Amniotic epithelial cell (primary cell): Measurements from ENCODE around the gene CPXM2.

ENCODE experiments used
- DNase-seq: peaks from one replicate; pipeline ENCODE4 v3.0.0-alpha.2; 2010; ENCODE audit warnings: low read depth

The CPXM2 gene

GRCh38 chr10:123904834-123905409 lies 13.3 kb upstream of the CPXM2 start:
- DNase-seq, result no peak

- no peak for DNase-seq
Measured at GRCh38 chr10:123903621-123904020, 12.0 kb upstream of the CPXM2 start.

GRCh38 chr10:123901621-123902020 lies 10.0 kb upstream of the CPXM2 start:
- DNase-seq, result no peak

- no peak for DNase-seq
Measured at GRCh38 chr10:123897146-123897545, 5.5 kb upstream of the CPXM2 start.

DNA sequence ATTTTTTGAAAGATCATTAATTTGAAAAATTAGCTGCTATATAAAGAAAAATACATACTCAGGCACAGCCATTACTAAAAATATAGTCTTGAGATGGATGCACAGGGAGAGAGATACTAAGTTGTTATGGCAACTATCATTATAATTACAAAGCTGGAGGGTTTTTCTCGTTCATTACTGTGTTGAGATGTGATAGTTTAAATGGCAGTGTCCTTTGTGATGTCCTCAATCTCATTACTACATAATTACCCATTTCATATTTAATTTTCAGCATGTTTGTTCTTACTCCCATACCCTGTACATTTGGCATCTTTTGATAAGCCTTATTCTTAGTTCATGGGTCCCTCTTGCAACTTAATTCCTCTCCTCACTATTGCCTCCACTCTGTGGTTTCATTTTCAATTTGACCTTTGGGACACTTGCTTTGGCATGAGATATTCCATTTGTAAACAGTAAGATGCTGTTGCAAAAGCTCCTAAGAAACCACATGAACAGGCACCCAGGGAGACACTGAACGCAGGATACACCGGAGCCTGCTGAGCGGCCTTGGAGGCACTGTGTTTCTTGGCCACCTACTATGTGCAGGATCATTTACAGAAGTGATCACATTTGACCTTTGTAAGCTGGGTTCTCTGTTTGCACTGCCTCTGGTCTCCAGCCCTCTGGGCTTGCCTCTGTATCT lies 4.8 kb upstream of the CPXM2 start:
- DNase-seq, result no peak

GRCh38 chr10:123893651-123894050 lies 2.0 kb upstream of the CPXM2 start:
- no peak for DNase-seq

DNA sequence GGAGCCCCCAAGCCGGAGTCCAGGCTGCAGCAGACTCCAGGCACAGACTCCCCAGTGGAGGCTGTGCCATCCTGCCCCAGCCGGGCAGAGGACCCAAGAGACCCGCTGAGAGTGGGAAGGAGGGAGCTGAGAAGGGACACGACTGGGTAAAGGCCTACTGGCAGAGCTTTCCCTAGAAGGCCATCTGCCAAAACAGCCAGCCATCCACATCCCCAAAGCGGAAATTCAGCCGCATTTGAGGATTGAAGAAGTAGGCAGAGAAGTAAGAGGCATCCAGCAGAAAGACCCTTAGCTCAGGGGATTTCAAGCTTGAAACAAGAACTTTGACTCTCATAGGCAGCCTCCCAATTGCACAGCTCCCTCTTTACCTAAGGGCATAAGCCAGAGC lies 857 bp downstream of the CPXM2 start:
- DNase-seq, result no peak

DNA sequence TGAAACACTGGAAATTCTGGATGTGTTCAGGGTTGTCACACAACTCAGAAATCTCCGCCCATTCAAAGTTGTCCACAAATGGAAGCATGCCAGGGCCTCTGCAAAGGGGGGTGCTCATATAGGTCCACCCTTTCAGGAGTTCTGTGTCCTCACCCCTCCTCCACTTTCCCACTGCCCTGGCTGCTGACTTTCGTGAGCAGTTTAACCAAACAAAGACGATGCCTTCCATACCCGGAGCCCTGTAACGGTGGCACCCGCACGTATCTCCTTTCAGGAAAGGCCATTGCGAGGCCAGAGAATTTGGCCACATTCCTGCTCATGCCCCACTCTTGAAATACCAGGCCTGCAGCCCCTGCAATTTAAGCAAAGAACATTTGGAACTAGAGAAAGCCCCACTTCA lies 1.4 kb downstream of the CPXM2 start:
- DNase-seq, result no peak

GRCh38 chr10:123889821-123890220 lies 1.8 kb downstream of the CPXM2 start:
- DNase-seq, result no peak

- DNase-seq, result no peak
Measured at GRCh38 chr10:123888751-123889150, 2.9 kb downstream of the CPXM2 start.

- no peak for DNase-seq
Measured at GRCh38 chr10:123888256-123888655, 3.4 kb downstream of the CPXM2 start.

- DNase-seq, result no peak
Measured at GRCh38 chr10:123886292-123886691, 5.3 kb downstream of the CPXM2 start.

DNA sequence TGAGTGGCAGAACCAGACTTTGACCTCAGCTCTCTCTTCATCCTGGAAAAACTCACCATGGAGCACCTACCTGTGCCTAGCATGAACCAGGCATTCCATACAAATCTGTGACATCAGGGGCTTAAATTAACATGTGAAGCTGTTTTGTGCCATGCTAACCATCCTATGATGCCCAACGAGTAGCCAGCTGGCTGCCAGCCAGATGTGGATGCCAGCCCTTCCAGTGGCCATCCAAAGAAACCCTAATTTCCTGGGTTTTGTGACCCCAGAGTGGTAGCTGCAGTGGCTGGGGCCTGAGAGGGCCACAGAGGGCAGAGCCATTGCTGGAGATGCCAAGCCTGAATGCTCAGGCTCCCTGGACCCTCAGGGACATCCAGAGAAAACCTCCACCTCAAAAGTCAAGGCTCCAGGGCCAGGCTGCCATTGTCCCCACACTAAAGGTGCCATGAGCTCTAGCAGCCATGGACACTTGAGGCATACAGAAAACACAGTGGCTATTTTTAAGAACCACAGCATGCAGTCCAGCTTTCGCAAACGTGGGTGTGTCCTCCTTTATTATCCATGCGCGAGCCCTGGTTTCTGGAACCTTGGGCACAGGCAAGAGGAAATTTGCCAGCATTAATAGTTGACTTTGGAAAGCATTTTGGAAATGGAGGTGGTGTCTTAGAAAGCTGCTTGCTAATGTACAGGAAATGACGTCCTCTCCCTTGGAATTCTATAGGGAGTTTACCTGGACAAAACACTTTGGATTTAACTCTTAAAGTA lies 6.0 kb downstream of the CPXM2 start:
- no peak for DNase-seq

GRCh38 chr10:123884907-123885381 lies 6.7 kb downstream of the CPXM2 start:
- DNase-seq, result no peak

GRCh38 chr10:123884351-123884906 lies 7.2 kb downstream of the CPXM2 start:
- no peak for DNase-seq

DNA sequence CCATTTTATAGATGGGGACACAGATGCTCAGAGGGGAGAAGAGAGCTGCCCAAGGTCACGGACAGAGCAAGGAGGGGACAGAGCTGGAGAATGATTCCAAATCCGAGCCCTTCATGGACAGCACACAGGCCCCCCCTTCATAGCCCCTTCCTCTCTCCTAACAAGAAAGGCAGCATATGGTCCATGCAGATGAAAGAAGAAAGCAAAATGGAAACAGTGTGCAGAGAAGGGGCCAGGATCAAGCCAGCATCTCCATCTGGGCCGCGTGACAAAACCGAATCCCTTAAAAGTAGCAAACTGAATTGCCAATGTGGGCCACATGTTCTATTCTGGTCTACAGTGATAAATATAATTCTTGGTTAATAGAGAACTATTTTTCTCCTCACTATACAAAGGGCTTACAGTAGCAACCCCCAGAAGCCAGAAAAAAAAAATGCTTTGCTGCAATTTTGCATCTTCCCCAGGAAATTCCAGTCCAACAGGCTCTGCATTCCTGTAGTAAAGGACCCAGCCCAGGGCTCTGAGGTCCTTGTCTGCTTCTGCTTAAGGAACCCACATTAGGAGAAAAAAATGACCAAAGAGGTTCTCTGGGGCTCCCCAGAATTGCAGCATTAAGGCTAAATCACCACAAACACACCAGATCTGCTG lies 7.8 kb downstream of the CPXM2 start:
- no peak for DNase-seq

DNA sequence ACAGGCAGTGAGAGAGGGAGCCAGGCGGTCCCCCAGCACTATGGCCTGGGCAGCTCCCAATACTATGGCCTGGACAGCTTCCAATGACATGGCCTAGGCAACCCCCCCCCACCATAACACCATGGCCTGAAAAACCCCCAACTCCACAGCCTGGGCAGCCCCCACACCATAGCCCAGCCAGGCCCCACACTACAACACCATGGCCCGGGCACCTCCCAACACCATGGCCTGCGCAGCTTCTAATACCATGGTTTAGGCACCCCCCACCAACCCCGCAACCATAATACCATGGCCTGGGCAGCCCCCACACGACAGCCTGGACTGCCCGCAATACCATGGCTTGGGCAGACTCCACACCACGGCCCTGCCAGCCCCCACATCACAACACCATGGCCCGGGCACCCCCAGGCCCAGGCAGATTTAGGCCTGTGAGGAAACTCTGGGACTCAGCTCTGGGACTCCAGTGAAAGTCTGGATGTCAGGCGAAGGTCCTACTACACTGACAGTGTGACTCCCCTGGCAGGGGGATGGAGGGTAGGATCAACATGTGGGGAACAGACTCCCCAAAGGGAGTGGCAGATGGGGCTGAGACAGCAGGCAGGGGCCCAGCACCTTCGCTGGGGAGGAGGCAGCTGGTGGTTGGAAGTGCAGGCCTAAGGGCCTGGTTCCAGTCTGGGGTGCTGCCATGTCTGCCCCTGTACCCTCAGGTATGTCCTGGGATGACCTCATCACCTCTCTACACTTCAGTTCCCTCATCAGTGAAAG lies 8.7 kb downstream of the CPXM2 start:
- DNase-seq, result no peak

- DNase-seq, result no peak
Measured at GRCh38 chr10:123882177-123882576, 9.4 kb downstream of the CPXM2 start.

DNA sequence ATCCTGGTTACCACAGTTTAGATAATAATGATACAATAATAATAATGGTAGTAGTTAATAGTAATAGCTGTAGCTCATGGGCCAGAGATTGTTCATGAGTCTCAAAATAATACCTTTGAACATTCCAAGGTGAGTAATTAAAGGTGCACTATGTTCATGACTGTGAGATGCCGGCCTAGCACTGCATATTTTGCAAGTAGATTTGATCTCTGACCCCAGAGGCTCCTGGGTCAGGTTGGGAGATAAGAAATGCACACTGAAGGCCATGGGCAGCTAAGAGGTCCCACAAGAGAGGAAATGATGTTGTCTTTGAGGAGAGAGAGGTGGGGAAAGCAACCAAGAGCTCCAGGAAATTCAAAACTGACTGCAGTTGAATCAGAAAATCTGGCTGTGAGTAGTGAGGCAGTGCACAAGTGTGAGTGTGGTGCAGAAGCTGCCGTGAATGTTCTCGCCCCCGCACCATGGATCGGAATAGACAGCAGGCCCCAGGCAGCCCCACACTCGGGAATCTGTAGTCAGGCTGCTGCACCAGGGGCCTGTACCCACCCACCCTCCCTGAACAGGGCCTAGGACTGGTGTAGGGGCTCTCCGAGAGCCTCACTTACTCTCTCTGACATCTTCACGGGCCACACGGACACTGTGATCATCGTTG lies 11.9 kb downstream of the CPXM2 start:
- no peak for DNase-seq

GRCh38 chr10:123878666-123879303 lies 12.8 kb downstream of the CPXM2 start:
- no peak for DNase-seq

DNA sequence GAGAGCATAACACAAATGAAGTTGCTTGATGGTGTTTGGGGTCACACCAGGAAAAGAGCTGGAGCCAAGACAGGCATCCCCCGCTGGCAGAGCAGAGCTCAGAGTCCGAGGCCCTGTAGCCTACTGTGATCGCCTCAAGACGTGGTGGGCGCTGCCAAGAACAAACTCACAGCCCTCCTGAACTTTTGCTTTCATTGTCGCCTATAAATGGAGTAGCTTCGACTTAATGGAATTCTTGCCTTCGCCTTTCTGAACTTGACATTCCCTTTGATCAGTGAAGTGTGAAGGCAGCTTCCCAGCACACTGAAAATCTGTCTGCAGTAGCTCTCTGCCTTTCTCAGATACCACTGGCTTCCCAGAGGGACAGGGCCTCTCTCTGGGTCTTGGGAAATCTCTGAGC lies 21.3 kb downstream of the CPXM2 start:
- no peak for DNase-seq
